ENCODE data around the gene PEF1.

PEF1 gene

DNA sequence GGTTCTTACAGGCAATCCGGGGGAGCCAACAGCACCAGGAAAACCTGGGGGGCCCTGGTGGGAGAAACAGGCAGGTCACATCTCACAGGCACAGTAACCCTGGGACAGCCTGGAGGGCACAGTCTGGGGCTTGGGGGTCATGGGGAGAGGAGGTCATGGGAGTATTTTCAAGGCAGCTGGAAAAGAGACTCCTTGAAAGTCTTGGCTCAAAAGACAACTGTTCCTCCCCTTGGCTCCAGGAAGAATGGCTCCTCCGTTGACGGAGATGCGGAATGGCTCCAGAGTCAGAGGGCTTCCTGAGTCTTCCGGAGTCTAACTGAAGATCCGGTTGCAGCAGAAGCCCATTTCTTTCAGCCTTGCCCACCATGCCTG lies 25.9 kb upstream of the PEF1 start:
- no peak for DNase-seq

- peak; percentile 77 for DNase-seq
Observed at GRCh38 chr1:31669786-31670592, 25.3 kb upstream of the PEF1 start.

DNA sequence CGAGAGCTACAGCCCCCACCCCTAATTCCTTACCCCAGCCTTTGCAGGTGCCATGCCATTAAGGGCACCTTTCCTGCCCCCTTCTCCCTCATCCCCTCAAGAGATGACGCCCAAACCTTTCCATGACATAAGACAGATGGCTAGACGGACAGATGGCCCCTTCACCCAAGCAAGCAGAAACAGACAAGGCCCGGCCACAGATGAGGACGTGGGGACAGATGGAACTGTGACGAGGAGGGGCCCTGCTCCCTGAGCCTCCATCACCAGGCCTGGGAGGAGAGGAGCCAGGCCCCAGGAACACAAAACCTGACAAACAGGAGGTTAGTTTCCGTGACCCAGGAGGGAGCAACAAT lies 24.7 kb upstream of the PEF1 start:
- DNase-seq = no peak

DNA sequence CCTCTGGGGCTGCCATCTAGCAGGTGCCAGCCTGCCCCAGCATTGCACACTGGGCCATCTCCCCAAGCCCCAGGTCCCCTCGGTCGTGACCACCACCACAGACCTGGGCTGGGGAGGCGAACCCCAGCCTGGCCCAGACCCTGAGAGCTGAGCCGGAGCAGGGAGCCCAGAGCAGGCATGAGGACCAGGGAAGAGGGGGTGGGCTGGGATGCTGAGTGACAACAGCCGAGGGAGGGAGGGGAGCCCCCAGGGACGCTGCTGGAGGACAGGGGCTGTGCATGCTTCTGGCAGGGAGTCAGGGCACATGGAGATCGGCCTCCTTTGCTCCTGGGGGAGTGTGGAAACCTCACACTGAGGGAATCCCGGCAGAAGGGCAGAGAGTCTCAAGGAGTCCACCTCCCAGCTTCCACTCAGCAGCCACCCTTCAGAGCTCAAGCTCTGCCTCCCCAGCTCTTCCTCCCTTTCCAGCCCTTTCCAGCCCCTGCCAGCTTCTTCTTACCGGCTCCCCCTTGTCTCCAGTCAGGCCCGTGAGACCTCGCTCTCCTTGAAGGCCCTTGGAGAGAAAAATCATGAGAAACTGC lies 23.7 kb upstream of the PEF1 start:
- no peak for DNase-seq

- no peak for DNase-seq
Observed at GRCh38 chr1:31667065-31667785, 22.5 kb upstream of the PEF1 start.

DNA sequence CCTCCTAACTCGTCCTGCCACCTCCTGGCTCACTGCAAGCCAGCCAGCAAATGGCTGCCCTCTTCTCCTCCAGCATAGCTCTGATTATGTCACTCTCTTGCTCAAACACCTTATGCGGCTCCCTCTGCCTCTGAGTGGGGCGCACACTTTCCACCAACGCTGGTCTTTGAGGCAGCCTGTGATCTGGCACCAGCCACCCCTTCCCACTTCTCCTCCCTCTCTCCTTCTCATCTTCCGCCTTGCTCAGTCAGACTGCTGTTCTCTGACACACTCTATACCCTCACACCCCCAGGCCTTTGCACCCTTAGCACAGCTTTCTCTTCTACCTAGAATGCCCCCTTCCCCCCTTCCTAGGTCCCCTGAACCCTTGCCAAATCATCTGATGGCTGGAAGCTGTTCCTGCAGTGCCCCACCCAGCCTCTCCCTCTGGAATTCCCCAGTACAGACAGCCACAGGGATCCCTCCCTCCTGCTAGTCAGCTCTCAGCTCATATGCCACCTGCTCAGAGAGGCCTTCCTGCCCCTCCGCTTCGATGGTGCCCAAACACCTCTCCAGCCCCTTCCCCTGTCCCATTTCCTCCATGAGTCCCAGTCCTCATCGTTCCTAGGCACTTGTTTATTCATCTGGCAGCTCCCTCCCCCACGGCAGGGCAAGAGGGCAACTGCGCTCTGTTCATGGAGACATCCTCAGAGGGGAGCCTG lies 21.7 kb upstream of the PEF1 start:
- DNase-seq = no peak

DNA sequence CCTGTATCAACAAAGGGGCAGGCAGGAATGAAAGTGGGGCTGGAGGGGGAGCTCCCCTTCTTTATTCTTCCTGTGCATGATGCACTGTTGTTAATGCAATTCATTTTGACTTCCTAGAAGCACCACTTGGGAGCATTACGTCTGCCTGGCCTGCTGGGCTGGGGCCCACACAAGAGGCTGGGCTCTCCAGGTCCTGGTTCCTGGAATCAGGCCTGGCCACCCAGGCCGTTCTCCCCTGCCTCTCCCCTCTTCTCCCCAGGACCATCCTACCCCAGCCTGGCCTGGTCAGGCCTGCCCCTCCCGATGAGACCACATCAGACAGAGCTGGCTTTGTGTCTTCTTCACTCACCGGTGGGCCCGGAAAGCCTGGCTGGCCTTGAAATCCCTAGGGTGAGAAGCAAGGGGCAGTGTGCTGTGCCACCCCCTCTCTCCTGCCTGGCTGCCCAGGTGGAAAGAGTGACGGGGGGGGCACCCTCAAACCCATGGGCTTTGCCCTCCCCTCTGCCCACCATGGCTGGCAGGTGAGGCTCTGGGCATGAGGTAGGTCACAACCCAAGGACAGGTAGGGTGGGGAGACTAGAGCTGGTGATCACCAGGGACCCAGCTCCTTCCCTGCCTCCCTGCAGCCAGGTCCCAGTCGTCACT lies 20.7 kb upstream of the PEF1 start:
- DNase-seq = no peak

- DNase-seq = no peak
Observed at GRCh38 chr1:31664528-31664927, 19.9 kb upstream of the PEF1 start.

- peak; percentile 65 for DNase-seq
Observed at GRCh38 chr1:31663622-31664452, 19.2 kb upstream of the PEF1 start.

DNA sequence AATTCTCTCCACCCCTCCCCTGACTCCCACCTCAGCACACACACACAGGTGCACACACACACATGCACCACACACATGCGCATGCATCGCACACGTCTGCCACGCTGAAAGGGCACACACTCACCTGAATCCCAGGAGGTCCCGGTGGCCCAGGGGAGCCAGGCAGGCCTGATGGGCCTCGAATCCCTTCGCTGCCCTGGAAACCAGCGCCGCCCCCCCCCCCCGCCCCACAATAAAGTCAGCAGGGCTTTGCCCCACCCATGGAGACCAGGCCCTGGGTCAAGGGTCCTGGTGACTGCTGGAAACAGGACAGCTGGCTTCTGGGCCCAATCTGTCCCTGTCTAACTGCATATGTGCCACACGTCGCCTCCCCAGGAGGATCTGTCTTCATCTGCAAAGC lies 17.8 kb upstream of the PEF1 start:
- no peak for DNase-seq

DNA sequence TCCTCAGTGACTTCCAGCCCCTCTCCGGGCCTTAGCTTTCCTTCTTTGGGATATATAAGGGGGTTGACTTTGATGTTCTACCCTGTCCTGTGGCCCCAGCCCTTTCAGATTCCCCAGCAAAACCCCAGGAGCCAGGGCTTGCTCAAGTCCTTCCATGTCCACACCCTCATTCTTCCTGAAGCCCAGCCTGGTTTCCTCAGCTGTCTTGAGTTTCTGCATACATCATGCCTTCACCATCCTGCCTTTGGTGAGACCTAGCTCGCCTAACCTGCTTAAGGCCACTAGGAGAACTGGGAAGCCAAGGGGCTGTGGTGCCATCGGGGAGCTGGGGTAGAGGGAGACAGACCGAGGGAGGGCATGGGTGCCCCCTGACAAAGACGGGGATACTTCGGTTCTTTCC lies 17.2 kb upstream of the PEF1 start:
- DNase-seq = no peak

GRCh38 chr1:31660871-31661455 lies 16.3 kb upstream of the PEF1 start:
- DNase-seq = no peak

- DNase-seq = no peak
Observed at GRCh38 chr1:31659889-31660288, 15.2 kb upstream of the PEF1 start.

DNA sequence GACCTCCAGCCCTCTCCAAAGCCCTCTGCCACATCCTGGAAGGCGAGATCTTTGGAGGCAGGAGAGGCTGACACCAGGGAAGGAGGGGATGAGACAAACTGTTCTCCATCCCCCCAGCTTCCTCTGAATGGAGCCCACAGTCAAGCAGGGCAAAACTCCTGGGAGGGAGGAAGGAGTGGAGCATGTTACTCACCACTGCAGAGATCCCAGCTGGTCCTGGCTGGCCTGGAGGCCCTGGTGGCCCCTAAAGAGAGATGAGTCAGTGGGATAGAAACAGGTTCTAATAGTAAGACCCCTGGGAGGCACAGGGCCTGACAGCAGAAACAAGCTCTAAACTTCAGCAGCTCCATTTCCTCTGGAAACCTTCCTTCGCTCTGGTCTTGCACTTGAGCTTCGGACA lies 14.0 kb upstream of the PEF1 start:
- DNase-seq = no peak

GRCh38 chr1:31657972-31658510 lies 13.4 kb upstream of the PEF1 start:
- DNase-seq = no peak

DNA sequence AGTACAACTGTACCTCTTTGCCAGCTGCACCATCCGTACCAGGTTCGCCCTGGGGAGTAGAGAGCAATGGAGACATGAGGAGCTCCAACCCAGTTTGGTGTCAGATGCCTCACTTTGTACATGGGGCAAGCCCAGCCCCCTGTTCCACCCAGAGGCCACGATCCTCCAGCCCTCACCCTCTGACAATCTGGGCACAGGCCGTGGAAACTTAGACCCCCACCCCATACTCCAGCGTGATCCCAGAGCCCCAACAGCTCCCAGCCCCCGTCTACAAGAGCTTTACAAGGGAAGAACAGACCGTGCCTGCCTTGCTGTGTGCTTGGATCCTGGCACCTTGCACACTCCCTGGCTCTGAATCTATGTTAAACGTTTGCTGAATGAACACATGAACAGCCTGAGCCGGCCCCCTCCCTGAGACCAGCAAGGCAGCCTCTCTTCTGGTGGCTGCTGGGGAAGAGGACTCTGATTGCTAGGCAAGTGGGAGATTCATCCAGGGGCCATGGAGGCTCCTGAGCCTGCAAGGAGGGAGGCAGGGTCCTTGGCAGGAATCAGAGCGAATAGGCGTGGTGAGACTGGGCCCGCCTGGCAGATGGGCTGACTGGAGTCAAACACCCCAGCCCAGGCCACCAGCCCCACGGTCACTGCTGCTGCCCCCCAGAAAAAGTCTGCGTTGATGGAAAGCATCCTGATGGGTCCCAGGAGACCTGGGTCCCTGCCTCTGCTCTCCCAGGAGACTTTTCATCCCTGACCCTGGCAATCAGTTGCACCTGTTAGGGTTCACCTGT lies 12.5 kb upstream of the PEF1 start:
- DNase-seq = no peak

DNA sequence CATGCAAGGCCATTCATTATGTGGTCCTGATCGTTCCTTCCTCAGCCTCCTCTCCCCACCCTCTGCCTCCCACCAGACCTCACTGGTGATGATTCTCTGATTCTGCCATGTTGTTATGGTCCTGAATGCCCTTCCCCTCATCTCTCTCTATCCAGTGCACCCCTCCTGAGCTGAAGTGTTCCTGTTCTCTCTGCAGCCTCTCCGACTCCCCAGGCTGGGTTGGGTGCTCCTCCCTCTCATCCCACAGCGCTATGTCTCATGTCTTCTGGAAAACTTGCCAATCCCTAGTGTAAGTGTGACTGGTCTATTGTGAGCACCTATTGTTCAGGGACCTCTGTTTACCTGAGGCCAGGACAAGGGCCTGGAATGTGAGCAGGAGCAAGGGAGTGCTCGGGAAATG lies 11.1 kb upstream of the PEF1 start:
- DNase-seq = no peak

- DNase-seq = no peak
Observed at GRCh38 chr1:31655104-31655503, 10.4 kb upstream of the PEF1 start.

DNA sequence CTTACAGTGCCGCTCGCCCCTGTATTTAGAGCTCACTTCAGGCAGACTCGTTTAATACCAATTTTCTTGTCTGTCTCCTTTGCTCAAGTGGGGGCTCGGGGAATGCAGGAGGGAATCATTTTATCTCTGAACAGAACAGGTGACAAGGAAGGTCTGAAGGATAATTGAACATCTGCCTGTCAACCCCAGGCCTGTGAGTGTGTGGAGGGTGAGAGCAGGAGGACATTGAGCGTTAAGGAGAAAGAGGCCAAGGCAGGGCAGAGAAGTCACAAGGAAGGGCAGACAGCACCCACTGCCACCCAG lies 9.7 kb upstream of the PEF1 start:
- DNase-seq = no peak

DNA sequence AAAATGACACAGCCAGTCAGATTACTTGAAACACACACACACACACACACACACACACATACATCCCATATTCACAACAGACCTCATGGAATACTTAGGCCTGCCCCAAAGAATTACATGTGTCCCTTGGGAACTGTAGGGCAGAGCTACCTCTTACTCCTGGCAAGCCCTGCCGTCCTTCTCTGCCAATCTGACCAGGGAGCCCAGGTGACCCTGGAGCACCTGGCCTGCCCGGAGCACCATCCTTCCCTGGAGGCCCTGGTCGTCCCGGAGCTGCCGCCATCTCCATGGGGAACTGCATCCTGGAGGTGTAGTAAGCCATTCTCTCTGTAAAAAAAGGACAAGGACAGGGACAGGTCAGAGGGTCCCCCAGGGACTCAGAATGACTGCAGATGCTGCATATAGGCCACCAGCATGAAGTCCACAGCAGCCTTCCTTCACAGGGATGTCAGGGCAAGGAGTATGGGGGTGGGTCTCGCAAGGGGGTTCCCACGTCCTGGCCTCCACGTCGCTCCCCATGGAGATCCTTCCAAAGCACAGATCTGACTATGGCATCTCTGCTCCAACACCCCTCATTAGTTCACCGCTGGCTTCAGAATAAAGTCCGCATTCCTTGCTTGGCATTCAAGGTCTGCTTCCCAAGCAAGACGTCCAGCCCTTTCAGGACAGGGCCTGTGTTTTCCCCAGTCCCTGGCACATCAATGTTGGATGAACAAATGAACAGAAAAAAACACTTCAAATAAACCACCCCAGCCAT lies 9.2 kb upstream of the PEF1 start:
- no peak for DNase-seq

All from hematopoietic multipotent progenitor cell treated with erythropoietin and hydrocortisone succinate and interleukin-3 and kit ligand, for 6 days (in vitro differentiated cells).